Astrocyte (in vitro differentiated cells and primary cell): ENCODE data around the gene DMRT2. TPM values are rescaled to one million over a fixed set of nuclear protein-coding genes. Genes with fewer than 3 reads are reported as not detected.

Source experiments
- DNase-seq: peaks from one replicate; pipeline ENCODE4 v3.0.0-alpha.2; 2010; ENCODE audit warnings: low read depth
- FAIRE-seq: peaks from 2 replicates; lab custom pipeline; 2011; peaks lifted over from hg19 to GRCh38; lab: Jason Lieb, UNC
- H2AFZ ChIP-seq: 2 replicates; pipeline ENCODE4 v1.6.0; 2012; ENCODE audit warnings: low read depth, low read length, inconsistent platforms
- H3K27ac ChIP-seq: 2 replicates; pipeline ENCODE4 v1.5.1; 2011; ENCODE audit warnings: low read depth, low read length, inconsistent platforms
- H3K27me3 ChIP-seq: 2 replicates; pipeline ENCODE4 v1.6.0; 2011; ENCODE audit warnings: low read length, inconsistent platforms; ENCODE audit not compliant: insufficient read depth
- H3K36me3 ChIP-seq: 2 replicates; pipeline ENCODE4 v1.5.1; 2011; ENCODE audit warnings: low read length, inconsistent platforms; ENCODE audit not compliant: insufficient read depth
- H3K4me1 ChIP-seq: 2 replicates; pipeline ENCODE4 v1.5.1; 2011; ENCODE audit warnings: low read length, inconsistent platforms; ENCODE audit not compliant: insufficient read depth
- H3K4me2 ChIP-seq: 2 replicates; pipeline ENCODE4 v1.6.0; 2012; ENCODE audit warnings: low read length, inconsistent platforms
- H3K4me3 ChIP-seq: 2 replicates; pipeline ENCODE4 v1.5.1; 2011; ENCODE audit warnings: low read depth, mild to moderate bottlenecking, low read length, inconsistent platforms; ENCODE audit not compliant: insufficient read depth
- H3K79me2 ChIP-seq: 2 replicates; pipeline ENCODE4 v1.6.0; 2012; ENCODE audit warnings: mild to moderate bottlenecking, low read length, inconsistent platforms; ENCODE audit not compliant: insufficient read depth
- H3K9ac ChIP-seq: 2 replicates; pipeline ENCODE4 v1.6.0; 2012; ENCODE audit warnings: mild to moderate bottlenecking, low read length, inconsistent platforms
- H3K9me3 ChIP-seq: 2 replicates; pipeline ENCODE4 v1.5.1; 2012; ENCODE audit warnings: low read depth, mild to moderate bottlenecking, low read length, inconsistent platforms; ENCODE audit not compliant: insufficient read depth
- H4K20me1 ChIP-seq: 2 replicates; pipeline ENCODE4 v1.6.0; 2012; ENCODE audit warnings: low read length, inconsistent platforms; ENCODE audit not compliant: insufficient read depth
- H3K27ac Mint-ChIP-seq: one replicate; pipeline ENCODE4 v1.8.0; 2021; ENCODE audit warnings: mild to moderate bottlenecking, mixed read lengths; ENCODE audit not compliant: unreplicated experiment
- H3K27me3 Mint-ChIP-seq: one replicate; pipeline ENCODE4 v1.8.0; 2021; ENCODE audit warnings: low read depth, mixed read lengths; ENCODE audit not compliant: unreplicated experiment
- H3K36me3 Mint-ChIP-seq: one replicate; pipeline ENCODE4 v1.8.0; 2021; ENCODE audit warnings: low read depth, mixed read lengths; ENCODE audit not compliant: unreplicated experiment
- H3K4me1 Mint-ChIP-seq: one replicate; pipeline ENCODE4 v1.8.0; 2021; ENCODE audit warnings: low read depth, mixed read lengths; ENCODE audit not compliant: unreplicated experiment
- H3K4me3 Mint-ChIP-seq: one replicate; pipeline ENCODE4 v1.8.0; 2021; ENCODE audit warnings: mild to moderate bottlenecking, moderate library complexity, mixed read lengths; ENCODE audit not compliant: unreplicated experiment
- H3K9me3 Mint-ChIP-seq: one replicate; pipeline ENCODE4 v1.8.0; 2021; ENCODE audit warnings: mild to moderate bottlenecking, mixed read lengths; ENCODE audit not compliant: unreplicated experiment
- CTCF ChIP-seq: IDR thresholded peaks from 2 replicates; pipeline ENCODE4 v1.5.1; 2011; ENCODE audit warnings: low read depth, mild to moderate bottlenecking, inconsistent platforms, low read length, moderate library complexity; ENCODE audit not compliant: insufficient read depth
- EZH2 ChIP-seq: IDR thresholded peaks from 2 replicates; pipeline ENCODE4 v1.6.1; 2012; ENCODE audit warnings: mild to moderate bottlenecking, low read length, inconsistent platforms; ENCODE audit not compliant: insufficient read depth
- total RNA-seq: library from RNA; stranded (reverse); gene quantifications from 2 replicates; pipeline ENCODE4 v1.2.1, GENCODE V29; 2021

Gene DMRT2
- total RNA-seq, 1 donor from 2014 or later, result 0.18 TPM

GRCh38 chr9:1055166-1055565, 5.0 kb downstream of the DMRT2 start:
- Histone ChIP-seq H3K27me3 (peaks cover 40% of the 10 kb centered on the region), H3K36me3 (no peaks in the 10 kb centered on the region), H2AFZ (no peak overlapping the region), H3K9me3 (no peaks in the 10 kb centered on the region), H3K9ac (no peak overlapping the region), H3K79me2 (no peaks in the 10 kb centered on the region), H3K4me3 (no peak overlapping the region), H3K4me1 (no peaks in the 10 kb centered on the region), H3K4me2 (no peak overlapping the region), H4K20me1 (no peaks in the 10 kb centered on the region), H3K27ac (no peak overlapping the region)
- Mint-ChIP-seq H3K4me3 (no peak overlapping the region), H3K27me3 (peaks cover 53% of the 10 kb centered on the region), H3K36me3 (no peaks in the 10 kb centered on the region), H3K9me3 (peaks cover 9% of the 10 kb centered on the region), H3K4me1 (peaks cover 1% of the 10 kb centered on the region), H3K27ac (no peak overlapping the region)
- DNase-seq (no peak), FAIRE-seq (no peak)
- no peak for TF ChIP-seq EZH2
- TF ChIP-seq CTCF, result no peak

- TF ChIP-seq EZH2, result no peak
- TF ChIP-seq CTCF, result no peak
- H2AFZ ChIP-seq, result no peak overlapping the region
- Mint-ChIP-seq H3K4me3 (no peak overlapping the region), H3K9me3 (peaks cover 2% of the 10 kb centered on the region), H3K27ac (no peak overlapping the region), H3K27me3 (peaks cover 34% of the 10 kb centered on the region), H3K4me1 (no peaks in the 10 kb centered on the region), H3K36me3 (no peaks in the 10 kb centered on the region)
- no peaks in the 10 kb centered on the region for H3K9me3 ChIP-seq
- H3K27me3 ChIP-seq, result peaks cover 18% of the 10 kb centered on the region
- no peaks in the 10 kb centered on the region for H3K79me2 ChIP-seq
- no peak overlapping the region for H3K27ac ChIP-seq
- no peaks in the 10 kb centered on the region for H3K36me3 ChIP-seq
- H4K20me1 ChIP-seq, result no peaks in the 10 kb centered on the region
- no peak overlapping the region for H3K9ac ChIP-seq
- no peaks in the 10 kb centered on the region for H3K4me1 ChIP-seq
- H3K4me3 ChIP-seq, result no peak overlapping the region
- FAIRE-seq (no peak), DNase-seq (no peak)
- H3K4me2 ChIP-seq, result no peak overlapping the region
Measured at GRCh38 chr9:1057910-1058309, 7.8 kb downstream of the DMRT2 start.

- H4K20me1 ChIP-seq, result no peaks in the 10 kb centered on the region
- H3K4me3 ChIP-seq, result no peak overlapping the region
- H3K9ac ChIP-seq, result no peak overlapping the region
- H3K36me3 ChIP-seq, result no peaks in the 10 kb centered on the region
- FAIRE-seq (no peak), DNase-seq (no peak)
- no peak overlapping the region for H3K4me2 ChIP-seq
- no peak overlapping the region for H3K4me3 Mint-ChIP-seq
- H3K36me3 Mint-ChIP-seq, result no peaks in the 10 kb centered on the region
- H3K9me3 Mint-ChIP-seq, result peaks cover 2% of the 10 kb centered on the region
- no peak overlapping the region for H2AFZ ChIP-seq
- H3K27me3 ChIP-seq, result peaks cover 8% of the 10 kb centered on the region
- TF ChIP-seq CTCF, result no peak
- H3K4me1 Mint-ChIP-seq, result no peaks in the 10 kb centered on the region
- no peak overlapping the region for H3K27ac ChIP-seq
- no peaks in the 10 kb centered on the region for H3K9me3 ChIP-seq
- no peaks in the 10 kb centered on the region for H3K4me1 ChIP-seq
- H3K79me2 ChIP-seq, result no peaks in the 10 kb centered on the region
- no peak overlapping the region for H3K27ac Mint-ChIP-seq
- H3K27me3 Mint-ChIP-seq, result peaks cover 26% of the 10 kb centered on the region
Measured at GRCh38 chr9:1058826-1059487, 8.8 kb downstream of the DMRT2 start.
